ENCODE measurements around the gene CAPZB. TPM values are rescaled to one million over a fixed set of nuclear protein-coding genes. Genes with fewer than 3 reads are reported as not detected.

CAPZB gene
- total RNA-seq, 1 experiment from 2014 or later: 348 TPM

GRCh38 chr1:19367584-19368041 is 117.7 kb downstream of the CAPZB start:
- H4K8ac ChIP-seq (replicated peaks; ENCODE audit: insufficient read length, low read depth, low read length): no peak overlapping the region
- H3K27ac ChIP-seq (ENCODE audit: insufficient read length, low read depth, low read length): no peak overlapping the region
- no peak overlapping the region for H2BK15ac ChIP-seq (ENCODE audit: low read depth, low read length)
- H3K9me3 Mint-ChIP-seq: no peaks in the 10 kb centered on the region
- peaks cover 13% of the 10 kb centered on the region for H3K79me1 ChIP-seq (ENCODE audit: insufficient read depth, low read depth, low read length, poor library complexity, severe bottlenecking)
- no peak overlapping the region for H2AK5ac ChIP-seq (ENCODE audit: insufficient read length, low read length)
- no peaks in the 10 kb centered on the region for H3K9me3 ChIP-seq (ENCODE audit: control insufficient read depth, low read depth, low read length)
- no peak overlapping the region for H3K18ac ChIP-seq (ENCODE audit: insufficient read length, low read depth, low read length)
- no peak overlapping the region for H3K4me3 Mint-ChIP-seq
- no peaks in the 10 kb centered on the region for H3K23me2 ChIP-seq (ENCODE audit: insufficient read length, low read depth, low read length, poor library complexity, severe bottlenecking)
- H3K4me1 ChIP-seq (ENCODE audit: insufficient read depth, low read length): no peaks in the 10 kb centered on the region
- no peak overlapping the region for H2BK20ac ChIP-seq (ENCODE audit: low read depth, low read length, poor library complexity, severe bottlenecking)
- H3K79me2 ChIP-seq (ENCODE audit: insufficient read depth, low read length): peaks cover 2% of the 10 kb centered on the region; the same call in 1 of the 2 replicates
- no peak overlapping the region for H3K56ac ChIP-seq (ENCODE audit: insufficient read length, low read depth, low read length)
- no CpG with 5 or more reads among the region's 13 CpGs for WGBS (ENCODE audit: extremely low coverage, insufficient read length, low lambda C conversion rate)
- no peak overlapping the region for H3K4me2 ChIP-seq (ENCODE audit: insufficient read depth, insufficient read length, low read length)
- no peak overlapping the region for H3T11ph ChIP-seq (ENCODE audit: low read length)
- no peak overlapping the region for H2BK120ac ChIP-seq (ENCODE audit: low read depth, low read length, poor library complexity, severe bottlenecking)
- no peak overlapping the region for H2BK5ac ChIP-seq (ENCODE audit: insufficient read length, low read length)
- no peak overlapping the region for H3K14ac ChIP-seq (ENCODE audit: insufficient read depth, low read length)
- no peak overlapping the region for H2AFZ ChIP-seq (ENCODE audit: low read length)
- no peaks in the 10 kb centered on the region for H4K20me1 ChIP-seq (ENCODE audit: control insufficient read depth, insufficient read depth, insufficient read length)
- no peak overlapping the region for H2BK12ac ChIP-seq (ENCODE audit: insufficient read length, low read depth, low read length)
- H3K27ac Mint-ChIP-seq: peak overlapping the region in 1 of 3 experiments; percentile 49; a peak in 3 of 7 replicates
- DNase-seq: no peak
- no peaks in the 10 kb centered on the region for H3K27me3 ChIP-seq (ENCODE audit: insufficient read depth, low read length)
- H3K4me1 Mint-ChIP-seq: peaks cover 11 to 14% of the 10 kb centered on the region in 2 experiments
- no peak overlapping the region for H3K9ac ChIP-seq (ENCODE audit: extremely low read depth, insufficient read length, low read length)
- H3K4ac ChIP-seq (ENCODE audit: low read depth, low read length): no peak overlapping the region
- H4K5ac ChIP-seq (ENCODE audit: insufficient read length, low read depth, low read length): no peak overlapping the region
- peaks cover 5 to 13% (median 10%) of the 10 kb centered on the region in 3 experiments for H3K36me3 Mint-ChIP-seq (ENCODE audit: insufficient read depth in 1 of 3, low read depth in 3 of 3)
- TF ChIP-seq, protein P1, sequence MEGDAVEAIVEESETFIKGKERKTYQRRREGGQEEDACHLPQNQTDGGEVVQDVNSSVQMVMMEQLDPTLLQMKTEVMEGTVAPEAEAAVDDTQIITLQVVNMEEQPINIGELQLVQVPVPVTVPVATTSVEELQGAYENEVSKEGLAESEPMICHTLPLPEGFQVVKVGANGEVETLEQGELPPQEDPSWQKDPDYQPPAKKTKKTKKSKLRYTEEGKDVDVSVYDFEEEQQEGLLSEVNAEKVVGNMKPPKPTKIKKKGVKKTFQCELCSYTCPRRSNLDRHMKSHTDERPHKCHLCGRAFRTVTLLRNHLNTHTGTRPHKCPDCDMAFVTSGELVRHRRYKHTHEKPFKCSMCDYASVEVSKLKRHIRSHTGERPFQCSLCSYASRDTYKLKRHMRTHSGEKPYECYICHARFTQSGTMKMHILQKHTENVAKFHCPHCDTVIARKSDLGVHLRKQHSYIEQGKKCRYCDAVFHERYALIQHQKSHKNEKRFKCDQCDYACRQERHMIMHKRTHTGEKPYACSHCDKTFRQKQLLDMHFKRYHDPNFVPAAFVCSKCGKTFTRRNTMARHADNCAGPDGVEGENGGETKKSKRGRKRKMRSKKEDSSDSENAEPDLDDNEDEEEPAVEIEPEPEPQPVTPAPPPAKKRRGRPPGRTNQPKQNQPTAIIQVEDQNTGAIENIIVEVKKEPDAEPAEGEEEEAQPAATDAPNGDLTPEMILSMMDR (conservative IDR thresholded peaks at IDR 0.05): no peak
- H4K91ac ChIP-seq (ENCODE audit: insufficient read length, low read depth, low read length): no peak overlapping the region
- H3K23ac ChIP-seq (ENCODE audit: insufficient read length, low read depth, low read length): no peak overlapping the region
- peaks cover 1% of the 10 kb centered on the region; the same call in 1 of the 2 replicates for H3K27me3 Mint-ChIP-seq (ENCODE audit: low read depth)

Data from H9 (cell line).